ENCODE data around the gene COL2A1.

DNA sequence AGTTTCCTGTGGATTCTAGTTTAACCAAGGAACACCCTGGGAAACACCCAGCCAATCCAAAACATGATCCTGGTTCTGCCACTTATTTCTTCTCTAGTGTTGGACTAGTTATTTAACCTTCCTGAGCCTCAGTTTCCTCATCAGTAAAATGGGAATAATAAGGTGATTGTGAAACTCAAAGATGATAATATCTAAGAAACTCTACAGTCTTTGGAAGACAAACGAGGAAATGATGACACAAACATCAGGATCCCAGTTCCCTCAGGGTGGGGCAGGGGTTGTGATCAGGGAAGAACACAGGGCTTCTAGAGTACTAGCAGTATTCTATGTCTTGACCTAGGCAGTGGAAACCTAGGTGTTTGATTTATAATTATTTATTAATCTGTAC is 58.9 kb downstream of the COL2A1 start:
- TF ChIP-seq, protein P1, sequence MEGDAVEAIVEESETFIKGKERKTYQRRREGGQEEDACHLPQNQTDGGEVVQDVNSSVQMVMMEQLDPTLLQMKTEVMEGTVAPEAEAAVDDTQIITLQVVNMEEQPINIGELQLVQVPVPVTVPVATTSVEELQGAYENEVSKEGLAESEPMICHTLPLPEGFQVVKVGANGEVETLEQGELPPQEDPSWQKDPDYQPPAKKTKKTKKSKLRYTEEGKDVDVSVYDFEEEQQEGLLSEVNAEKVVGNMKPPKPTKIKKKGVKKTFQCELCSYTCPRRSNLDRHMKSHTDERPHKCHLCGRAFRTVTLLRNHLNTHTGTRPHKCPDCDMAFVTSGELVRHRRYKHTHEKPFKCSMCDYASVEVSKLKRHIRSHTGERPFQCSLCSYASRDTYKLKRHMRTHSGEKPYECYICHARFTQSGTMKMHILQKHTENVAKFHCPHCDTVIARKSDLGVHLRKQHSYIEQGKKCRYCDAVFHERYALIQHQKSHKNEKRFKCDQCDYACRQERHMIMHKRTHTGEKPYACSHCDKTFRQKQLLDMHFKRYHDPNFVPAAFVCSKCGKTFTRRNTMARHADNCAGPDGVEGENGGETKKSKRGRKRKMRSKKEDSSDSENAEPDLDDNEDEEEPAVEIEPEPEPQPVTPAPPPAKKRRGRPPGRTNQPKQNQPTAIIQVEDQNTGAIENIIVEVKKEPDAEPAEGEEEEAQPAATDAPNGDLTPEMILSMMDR (IDR thresholded peaks at IDR 0.05), result no peak
- TF ChIP-seq POLR2A (IDR thresholded peaks at IDR 0.05) (no peak), EP300 (IDR thresholded peaks at IDR 0.05) (no peak)

All from stomach (tissue), 4 donors.